NCI-H146 treated with DMSO at 0.1 percent for 48 hours (cell line): Measurements from ENCODE around the gene CYP2B6.
"Not testable (repeated sequence)": the region's sequence is repeated elsewhere in the genome, so short reads cannot be mapped to it uniquely, and the experiment has no call there.

Source experiments
- DNase-seq: peaks from one replicate; lab custom pipeline; 2025; ENCODE audit not compliant: unreplicated experiment; lab: John Stamatoyannopoulos, UW

CYP2B6 gene

DNA sequence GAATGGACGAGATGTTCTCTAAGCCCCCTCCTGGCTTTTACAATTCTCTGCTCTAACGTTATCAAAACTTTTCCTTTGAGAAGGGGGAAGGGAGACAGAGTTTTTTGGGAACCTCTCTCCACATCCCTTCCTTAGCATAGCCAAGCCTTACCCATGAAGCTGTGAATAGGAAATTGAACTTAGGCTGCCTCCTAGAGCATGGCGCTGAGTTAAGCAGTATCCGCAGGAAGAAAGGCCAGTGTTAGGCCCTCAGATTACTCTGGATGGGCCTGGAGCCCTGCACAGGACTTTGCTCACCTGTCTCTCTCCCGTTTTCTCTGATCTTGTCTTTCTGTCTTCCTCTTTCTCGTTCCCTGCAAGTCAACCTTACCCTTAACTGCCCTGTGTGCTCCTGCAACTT, 39.6 kb downstream of the CYP2B6 start:
- DNase-seq, result no peak

GRCh38 chr19:41031916-41032315, 40.8 kb downstream of the CYP2B6 start:
- no peak for DNase-seq

- DNase-seq, result not testable (repeated sequence)
These were observed 42.2 kb downstream of the CYP2B6 start for GRCh38 chr19:41033324-41033723.

DNA sequence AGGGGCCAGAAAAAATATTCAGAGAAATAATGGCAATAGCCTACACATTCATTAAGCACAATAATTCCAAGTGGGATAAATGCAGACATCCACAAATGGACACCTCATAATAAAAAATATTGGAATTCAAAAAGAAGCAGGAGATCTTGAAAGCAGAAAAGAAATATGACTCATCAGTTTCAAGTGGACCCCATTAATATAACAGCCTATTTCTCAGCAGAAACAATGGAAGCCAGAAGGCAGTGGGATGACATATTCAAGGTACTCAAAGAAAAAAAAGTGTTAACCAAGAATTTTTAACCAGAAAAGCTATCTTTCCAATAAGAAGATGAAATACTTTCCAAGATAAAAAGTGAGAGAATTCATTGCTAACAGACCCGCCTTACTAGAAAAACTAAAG, 48.7 kb downstream of the CYP2B6 start:
- no peak for DNase-seq

- DNase-seq, result not testable (repeated sequence)
These were observed 54.0 kb downstream of the CYP2B6 start for GRCh38 chr19:41045095-41045494.

GRCh38 chr19:41050426-41050825, 59.3 kb downstream of the CYP2B6 start:
- no peak for DNase-seq

- not testable (repeated sequence) for DNase-seq
These were observed 61.1 kb downstream of the CYP2B6 start for GRCh38 chr19:41052162-41052561.

GRCh38 chr19:41053331-41053730, 62.2 kb downstream of the CYP2B6 start:
- DNase-seq, result not testable (repeated sequence)

DNA sequence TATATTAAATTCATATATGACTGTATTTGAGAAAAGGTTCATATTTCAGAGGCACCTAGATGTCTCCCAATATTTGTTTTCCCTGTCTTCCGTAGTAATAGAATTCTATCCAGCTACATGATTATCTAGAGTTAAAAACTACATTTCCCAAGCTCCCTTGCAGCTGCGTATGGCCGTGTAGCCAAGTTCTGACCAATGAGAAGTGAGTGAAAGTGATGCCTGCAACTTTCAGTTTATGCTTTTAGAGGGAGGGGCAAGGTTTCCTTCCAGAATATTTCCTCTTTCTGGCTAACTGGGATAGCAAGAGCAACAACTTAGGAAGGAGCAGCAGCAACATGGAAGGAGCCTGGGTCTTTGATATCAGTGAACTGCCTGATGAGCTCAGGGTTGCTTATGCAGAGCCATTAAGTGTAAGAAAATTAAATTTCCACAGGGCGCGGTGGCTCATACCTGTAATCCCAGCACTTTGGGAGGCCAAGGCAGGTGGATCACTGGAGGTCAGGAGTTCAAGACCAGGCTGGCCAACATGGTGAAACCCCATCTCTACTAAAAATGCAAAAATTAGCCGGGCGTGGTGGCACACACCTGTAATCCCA, 74.0 kb downstream of the CYP2B6 start:
- no peak for DNase-seq
